ENCODE results near the gene OCA2.

DNA sequence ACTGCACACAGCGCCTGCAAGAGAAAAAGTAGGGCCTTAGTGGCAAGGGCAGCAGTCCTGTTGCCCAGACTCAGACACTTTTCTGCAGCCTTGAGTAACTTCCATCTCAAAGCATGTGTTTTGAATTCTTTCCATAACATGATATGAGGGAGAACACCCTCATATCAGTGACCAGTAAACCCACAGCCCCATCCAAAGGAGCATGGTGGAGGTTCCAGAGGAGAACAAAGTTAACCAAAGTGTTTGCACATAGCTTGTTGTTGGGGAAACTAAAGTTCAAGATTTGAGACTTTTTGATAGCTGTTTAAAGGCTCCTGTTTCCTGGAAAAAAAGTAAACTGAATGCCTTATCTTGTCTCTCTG, 74.2 kb downstream of the OCA2 start:
- TF ChIP-seq, protein P1, sequence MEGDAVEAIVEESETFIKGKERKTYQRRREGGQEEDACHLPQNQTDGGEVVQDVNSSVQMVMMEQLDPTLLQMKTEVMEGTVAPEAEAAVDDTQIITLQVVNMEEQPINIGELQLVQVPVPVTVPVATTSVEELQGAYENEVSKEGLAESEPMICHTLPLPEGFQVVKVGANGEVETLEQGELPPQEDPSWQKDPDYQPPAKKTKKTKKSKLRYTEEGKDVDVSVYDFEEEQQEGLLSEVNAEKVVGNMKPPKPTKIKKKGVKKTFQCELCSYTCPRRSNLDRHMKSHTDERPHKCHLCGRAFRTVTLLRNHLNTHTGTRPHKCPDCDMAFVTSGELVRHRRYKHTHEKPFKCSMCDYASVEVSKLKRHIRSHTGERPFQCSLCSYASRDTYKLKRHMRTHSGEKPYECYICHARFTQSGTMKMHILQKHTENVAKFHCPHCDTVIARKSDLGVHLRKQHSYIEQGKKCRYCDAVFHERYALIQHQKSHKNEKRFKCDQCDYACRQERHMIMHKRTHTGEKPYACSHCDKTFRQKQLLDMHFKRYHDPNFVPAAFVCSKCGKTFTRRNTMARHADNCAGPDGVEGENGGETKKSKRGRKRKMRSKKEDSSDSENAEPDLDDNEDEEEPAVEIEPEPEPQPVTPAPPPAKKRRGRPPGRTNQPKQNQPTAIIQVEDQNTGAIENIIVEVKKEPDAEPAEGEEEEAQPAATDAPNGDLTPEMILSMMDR (IDR thresholded peaks at IDR 0.05; ENCODE audit: low read depth, low read length) = no peak
- TF ChIP-seq POLR2A (IDR thresholded peaks at IDR 0.05; ENCODE audit: extremely low read depth, insufficient read length) (no peak), MYC (IDR thresholded peaks at IDR 0.05; ENCODE audit: low read depth, low read length) (no peak)

All from NB4 (cell line).